GM18873 (cell line): ENCODE data around the gene LPIN1.
A peak's percentile ranks its signal among the peaks of the same experiment; 100 is the strongest.

Experiments used
- ATAC-seq: cut with Tn5 transposase; IDR thresholded peaks from one replicate; pipeline ENCODE4 v1.9.1; 2021; ENCODE audit warnings: mild to moderate bottlenecking, moderate library complexity, moderate number of reproducible peaks; ENCODE audit not compliant: unreplicated experiment, low FRiP score

Gene LPIN1

GRCh38 chr2:11861044-11861443, 114.6 kb downstream of the LPIN1 start:
- no peak for ATAC-seq

DNA sequence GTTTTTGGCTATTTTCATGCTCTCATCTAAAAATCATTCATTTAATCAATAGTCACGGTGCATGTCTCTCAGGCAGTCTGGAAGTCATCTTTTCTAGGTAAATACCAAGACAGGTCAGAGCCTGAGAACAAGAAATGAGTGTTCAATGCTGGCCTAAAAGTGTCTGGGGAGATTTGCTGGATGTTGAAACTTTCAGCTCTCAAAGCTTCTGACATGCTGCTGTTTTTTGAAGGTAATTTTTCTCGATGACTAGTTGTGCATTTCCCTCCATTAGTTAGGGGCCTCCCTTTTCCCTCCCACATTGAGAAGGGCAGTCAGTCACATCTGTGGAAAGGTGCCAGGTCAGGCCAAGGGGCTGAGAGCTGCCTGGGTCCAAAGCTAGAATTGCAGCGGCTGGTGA, 115.6 kb downstream of the LPIN1 start:
- ATAC-seq: no peak

- ATAC-seq: peak; percentile 42
These were observed 116.7 kb downstream of the LPIN1 start for GRCh38 chr2:11863103-11863502.

GRCh38 chr2:11863513-11864328, 117.3 kb downstream of the LPIN1 start:
- ATAC-seq: peak; percentile 32

DNA sequence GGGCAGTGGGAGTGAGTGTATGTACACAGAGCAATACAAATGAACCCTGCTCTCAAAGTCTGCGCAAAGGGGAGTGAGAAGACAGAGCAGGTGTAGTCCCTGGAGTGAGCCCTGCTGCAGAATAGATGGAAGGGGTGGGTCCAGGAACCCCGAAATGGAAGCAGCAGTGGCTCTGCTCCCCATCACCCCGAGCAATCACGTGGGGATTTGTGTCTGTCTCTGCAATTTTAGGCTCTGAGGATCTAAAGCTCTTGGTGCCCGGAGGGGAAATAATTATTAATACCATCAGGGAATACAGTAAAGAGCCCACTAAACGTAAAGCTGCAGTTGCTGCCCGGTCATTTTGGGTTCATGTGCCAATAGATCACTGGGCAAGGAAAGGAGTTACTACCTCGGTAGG, 118.3 kb downstream of the LPIN1 start:
- no peak for ATAC-seq

- ATAC-seq: no peak
These were observed 118.9 kb downstream of the LPIN1 start for GRCh38 chr2:11865378-11865777.

DNA sequence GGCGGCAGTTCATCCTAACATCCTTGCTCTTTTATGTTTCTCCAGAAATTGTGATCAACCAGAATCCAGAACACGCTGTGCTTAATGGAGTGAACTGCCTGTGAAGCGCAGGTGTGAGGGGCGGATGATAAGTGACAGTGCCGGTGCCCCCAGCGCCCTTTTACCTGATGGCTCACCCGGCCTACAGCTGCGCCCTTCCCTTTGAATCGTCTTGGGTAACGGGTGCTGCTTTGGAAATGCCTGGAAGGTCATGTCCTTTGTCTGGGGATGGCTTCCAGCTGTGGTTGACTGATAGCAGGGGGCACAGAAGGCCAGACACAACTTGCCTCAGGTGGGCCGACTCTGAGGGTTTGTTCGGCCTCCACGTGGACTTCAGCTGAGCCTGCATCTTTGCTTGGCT, 119.4 kb downstream of the LPIN1 start:
- ATAC-seq: no peak

- ATAC-seq: no peak
These were observed 120.2 kb downstream of the LPIN1 start for GRCh38 chr2:11866358-11867335.

DNA sequence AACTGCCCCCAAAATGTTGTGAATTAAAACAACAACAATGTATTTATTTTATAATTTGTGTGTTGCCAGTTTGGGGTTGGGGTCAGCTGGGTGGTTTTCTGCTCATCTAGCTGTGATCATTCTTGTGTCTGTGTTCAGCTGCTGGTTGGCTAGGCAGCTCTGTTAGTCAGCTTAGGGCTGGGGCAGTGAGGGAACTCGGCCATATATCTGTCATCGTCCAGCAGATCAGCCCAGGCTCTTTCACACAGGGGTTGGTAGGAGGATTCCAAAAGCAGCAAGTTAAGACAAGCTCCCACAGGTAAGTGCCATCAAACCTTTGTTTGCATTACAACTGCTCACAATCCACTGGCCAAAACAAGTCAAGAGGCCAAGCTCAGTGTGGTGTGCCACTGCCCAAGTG, 121.5 kb downstream of the LPIN1 start:
- ATAC-seq: no peak

GRCh38 chr2:11869391-11869991, 123.1 kb downstream of the LPIN1 start:
- no peak for ATAC-seq

DNA sequence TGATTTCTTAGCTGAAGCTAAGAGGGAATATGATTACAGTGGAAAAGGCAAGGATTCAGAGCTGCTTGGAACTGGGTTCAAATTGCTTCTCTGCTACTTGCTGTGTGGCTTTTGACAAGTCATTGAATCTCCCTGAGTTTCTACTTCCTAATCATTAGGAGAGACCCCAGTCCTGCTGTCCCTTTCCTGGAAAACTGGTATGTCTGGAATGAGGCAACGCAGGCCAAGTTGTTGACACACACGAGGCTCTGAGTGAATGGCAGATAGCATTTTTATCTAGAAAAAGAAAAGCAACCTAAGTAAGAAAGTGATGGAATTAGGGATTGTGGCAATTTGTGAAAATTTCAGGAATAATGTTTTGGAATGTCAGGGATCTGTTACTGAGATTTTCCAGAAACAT, 123.6 kb downstream of the LPIN1 start:
- ATAC-seq: no peak

DNA sequence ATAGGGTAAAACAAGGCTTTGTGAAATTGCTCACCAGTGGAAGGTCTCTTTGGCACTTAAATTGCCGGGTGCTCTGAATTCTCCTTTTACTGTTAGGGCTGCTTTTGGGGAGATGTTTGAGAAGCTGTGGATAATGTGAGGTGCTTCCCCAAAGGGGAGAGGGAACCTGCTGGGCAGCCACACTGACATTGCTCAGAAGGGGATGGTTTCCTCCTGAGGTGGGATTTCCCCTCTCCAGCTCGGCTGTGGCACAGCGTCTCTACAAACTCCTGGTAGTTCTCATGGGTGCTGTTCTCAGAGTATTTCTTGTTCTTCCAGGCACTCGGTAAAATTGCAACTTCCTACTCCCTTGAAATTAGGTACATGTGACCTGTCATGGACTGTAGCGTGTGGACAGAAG, 124.2 kb downstream of the LPIN1 start:
- peak; percentile 57 for ATAC-seq

GRCh38 chr2:11871421-11871820, 125.0 kb downstream of the LPIN1 start:
- no peak for ATAC-seq

DNA sequence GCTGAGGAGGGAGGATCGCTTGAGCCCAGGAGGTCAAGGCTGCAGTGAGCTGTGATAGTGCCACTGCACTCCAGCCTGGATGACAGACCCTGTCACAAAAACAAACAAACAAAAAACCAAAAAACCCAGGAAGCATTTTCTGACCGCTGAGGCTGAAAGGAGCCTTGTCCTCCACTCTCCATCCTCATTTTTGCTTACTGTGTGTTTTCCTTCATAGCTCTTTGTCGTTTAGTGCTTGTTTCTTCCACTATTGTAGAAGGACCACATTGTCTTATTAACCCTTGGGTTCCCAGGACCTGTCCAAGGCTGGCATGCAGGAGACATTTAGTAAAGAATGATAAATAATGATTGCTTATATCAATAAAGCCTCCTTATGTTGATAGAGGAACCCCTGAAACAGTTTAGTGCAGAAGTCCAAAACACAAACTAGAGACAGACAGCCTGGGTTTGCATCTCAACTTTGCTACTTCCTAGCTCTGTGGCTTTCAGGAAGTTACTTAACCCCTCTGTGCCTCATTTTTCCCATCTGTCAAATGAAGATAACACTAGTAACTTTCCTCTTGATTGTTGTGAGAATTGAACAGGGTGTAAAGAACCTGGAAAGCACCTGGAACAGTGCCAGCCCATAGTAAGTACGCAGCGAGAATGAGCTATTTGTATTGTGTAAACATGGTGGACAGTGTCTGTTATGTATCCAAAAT, 126.0 kb downstream of the LPIN1 start:
- no peak for ATAC-seq

- ATAC-seq: no peak
These were observed 126.5 kb downstream of the LPIN1 start for GRCh38 chr2:11872948-11873269.

- ATAC-seq: no peak
These were observed 127.1 kb downstream of the LPIN1 start for GRCh38 chr2:11873356-11874154.

GRCh38 chr2:11874861-11875260, 128.4 kb downstream of the LPIN1 start:
- ATAC-seq: no peak

GRCh38 chr2:11875481-11875880, 129.0 kb downstream of the LPIN1 start:
- ATAC-seq: no peak

DNA sequence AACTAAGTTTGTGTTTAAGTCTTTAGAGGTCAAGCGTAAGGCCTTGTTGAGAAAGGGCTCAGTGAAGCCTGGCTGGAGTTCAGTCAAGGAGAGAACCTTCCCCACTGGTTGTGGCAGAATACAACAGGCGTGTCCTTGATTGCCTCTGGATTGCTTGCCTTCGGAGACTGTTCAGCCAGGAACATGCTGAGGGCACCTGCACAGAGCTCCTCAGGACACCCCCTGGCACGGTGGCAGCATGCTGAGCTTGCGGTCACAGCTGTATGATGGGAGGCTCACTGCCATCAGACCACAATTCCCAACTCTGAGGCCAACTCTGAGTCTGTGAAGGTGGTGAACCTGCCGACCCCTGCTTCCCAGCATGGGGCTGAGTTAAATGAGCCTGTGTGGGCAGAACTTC, 130.0 kb downstream of the LPIN1 start:
- no peak for ATAC-seq

DNA sequence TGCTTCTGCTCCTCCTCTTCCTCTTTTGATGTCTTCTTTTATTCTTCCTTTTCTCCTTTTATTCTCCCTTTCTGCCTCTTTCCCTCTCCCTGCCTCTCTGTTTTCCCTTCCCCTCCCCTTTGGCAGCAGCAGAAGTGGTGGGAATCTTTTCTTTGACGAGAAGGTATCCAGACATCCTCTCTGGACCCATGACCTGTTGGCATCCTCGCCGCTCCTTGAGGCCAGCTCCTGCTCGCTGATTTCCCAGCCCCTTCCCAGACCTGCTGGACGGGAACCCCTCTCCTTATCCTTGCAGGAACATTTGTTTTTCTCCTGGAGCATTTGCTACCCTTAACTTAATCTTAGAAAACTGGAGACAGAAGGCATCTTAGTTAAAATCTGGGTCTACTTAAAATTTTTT, 130.5 kb downstream of the LPIN1 start:
- no peak for ATAC-seq
